Measurements from ENCODE around the gene ABR.
"Not testable (repeated sequence)": the region's sequence is repeated elsewhere in the genome, so short reads cannot be mapped to it uniquely, and the experiment has no call there.

Gene ABR

GRCh38 chr17:1065416-1065815 is 114.4 kb downstream of the ABR start:
- DNase-seq = not testable (repeated sequence)

- peak; percentile 88 for DNase-seq
These were observed 118.8 kb downstream of the ABR start for GRCh38 chr17:1060991-1061390.

- DNase-seq = no peak
These were observed 120.5 kb downstream of the ABR start for GRCh38 chr17:1059131-1059795.

- no peak for DNase-seq
These were observed 121.2 kb downstream of the ABR start for GRCh38 chr17:1058423-1059130.

- DNase-seq = no peak
These were observed 123.0 kb downstream of the ABR start for GRCh38 chr17:1056761-1057160.

GRCh38 chr17:1055751-1056645 is 123.8 kb downstream of the ABR start:
- DNase-seq = no peak

GRCh38 chr17:1055231-1055630 is 124.5 kb downstream of the ABR start:
- DNase-seq = no peak

- no peak for DNase-seq
These were observed 125.1 kb downstream of the ABR start for GRCh38 chr17:1054656-1055055.

GRCh38 chr17:1053661-1054360 is 126.0 kb downstream of the ABR start:
- DNase-seq = no peak

- no peak for DNase-seq
These were observed 128.5 kb downstream of the ABR start for GRCh38 chr17:1050996-1051925.

- DNase-seq = no peak
These were observed 129.4 kb downstream of the ABR start for GRCh38 chr17:1050246-1050995.

- no peak for DNase-seq
These were observed 130.1 kb downstream of the ABR start for GRCh38 chr17:1049446-1050225.

- DNase-seq = not testable (repeated sequence)
These were observed 131.2 kb downstream of the ABR start for GRCh38 chr17:1048516-1049115.

- DNase-seq = no peak
These were observed 131.8 kb downstream of the ABR start for GRCh38 chr17:1047879-1048470.

- no peak for DNase-seq
These were observed 132.5 kb downstream of the ABR start for GRCh38 chr17:1047177-1047878.

- no peak for DNase-seq
These were observed 134.3 kb downstream of the ABR start for GRCh38 chr17:1045456-1045855.

GRCh38 chr17:1044387-1045009 is 135.3 kb downstream of the ABR start:
- DNase-seq = not testable (repeated sequence)

GRCh38 chr17:1043601-1044251 is 136.1 kb downstream of the ABR start:
- DNase-seq = no peak

Measured in amniotic stem cell (primary cell).